ENCODE data around the gene FHOD1. TPM values are rescaled to one million over a fixed set of nuclear protein-coding genes. Genes with fewer than 3 reads are reported as not detected.

FHOD1 gene
- total and polyA plus RNA-seq, 9 of the 15 experiments (the other 6 are each of a cell fraction or from before 2014, with no cell fraction given): 18.7 to 126 (median 32.3) TPM

- peak; percentile 17; the same call in 1 of the 2 replicates for TF ChIP-seq JUN (IDR thresholded peaks at IDR 0.05; ENCODE audit: borderline replicate concordance, low read depth, low read length)
- TF ChIP-seq JUN (CRISPR knock-in tag; IDR thresholded peaks at IDR 0.05; ENCODE audit: borderline replicate concordance): no peak
- TF ChIP-seq SIN3A (IDR thresholded peaks at IDR 0.05; ENCODE audit: borderline replicate concordance in 2 of 2, control insufficient read depth in 1 of 2, low read depth in 2 of 2, low read length in 2 of 2): peak in 1 of 2 experiments; percentile 73; a peak in 1 of 4 replicates
- no peak for TF ChIP-seq SMAD2 (IDR thresholded peaks at IDR 0.05; ENCODE audit: low read depth, low read length)
- peak in 2 of 3 experiments; percentile 73 to 74 for TF ChIP-seq YY1 (IDR thresholded peaks at IDR 0.05; ENCODE audit: borderline replicate concordance in 1 of 3, control insufficient read depth in 1 of 3, extremely low read depth in 1 of 3, insufficient read depth in 3 of 3, insufficient read length in 1 of 3, insufficient replicate concordance in 2 of 3, low read depth in 1 of 3, low read length in 2 of 3)
- peak; percentile 62 for TF ChIP-seq CTBP1 (IDR thresholded peaks at IDR 0.05; ENCODE audit: borderline replicate concordance)
- TF ChIP-seq, protein P1, sequence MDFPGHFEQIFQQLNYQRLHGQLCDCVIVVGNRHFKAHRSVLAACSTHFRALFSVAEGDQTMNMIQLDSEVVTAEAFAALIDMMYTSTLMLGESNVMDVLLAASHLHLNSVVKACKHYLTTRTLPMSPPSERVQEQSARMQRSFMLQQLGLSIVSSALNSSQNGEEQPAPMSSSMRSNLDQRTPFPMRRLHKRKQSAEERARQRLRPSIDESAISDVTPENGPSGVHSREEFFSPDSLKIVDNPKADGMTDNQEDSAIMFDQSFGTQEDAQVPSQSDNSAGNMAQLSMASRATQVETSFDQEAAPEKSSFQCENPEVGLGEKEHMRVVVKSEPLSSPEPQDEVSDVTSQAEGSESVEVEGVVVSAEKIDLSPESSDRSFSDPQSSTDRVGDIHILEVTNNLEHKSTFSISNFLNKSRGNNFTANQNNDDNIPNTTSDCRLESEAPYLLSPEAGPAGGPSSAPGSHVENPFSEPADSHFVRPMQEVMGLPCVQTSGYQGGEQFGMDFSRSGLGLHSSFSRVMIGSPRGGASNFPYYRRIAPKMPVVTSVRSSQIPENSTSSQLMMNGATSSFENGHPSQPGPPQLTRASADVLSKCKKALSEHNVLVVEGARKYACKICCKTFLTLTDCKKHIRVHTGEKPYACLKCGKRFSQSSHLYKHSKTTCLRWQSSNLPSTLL (IDR thresholded peaks at IDR 0.05): no peak
- TF ChIP-seq SMC3 (conservative IDR thresholded peaks at IDR 0.05; ENCODE audit: insufficient read depth, low read depth, low read length): peak; percentile 75
- TF ChIP-seq ZNF785 (CRISPR knock-in tag; IDR thresholded peaks at IDR 0.05): no peak
- TF ChIP-seq GTF2B (IDR thresholded peaks at IDR 0.05; ENCODE audit: extremely low read depth, insufficient read length): no peak
- TF ChIP-seq, protein P2, sequence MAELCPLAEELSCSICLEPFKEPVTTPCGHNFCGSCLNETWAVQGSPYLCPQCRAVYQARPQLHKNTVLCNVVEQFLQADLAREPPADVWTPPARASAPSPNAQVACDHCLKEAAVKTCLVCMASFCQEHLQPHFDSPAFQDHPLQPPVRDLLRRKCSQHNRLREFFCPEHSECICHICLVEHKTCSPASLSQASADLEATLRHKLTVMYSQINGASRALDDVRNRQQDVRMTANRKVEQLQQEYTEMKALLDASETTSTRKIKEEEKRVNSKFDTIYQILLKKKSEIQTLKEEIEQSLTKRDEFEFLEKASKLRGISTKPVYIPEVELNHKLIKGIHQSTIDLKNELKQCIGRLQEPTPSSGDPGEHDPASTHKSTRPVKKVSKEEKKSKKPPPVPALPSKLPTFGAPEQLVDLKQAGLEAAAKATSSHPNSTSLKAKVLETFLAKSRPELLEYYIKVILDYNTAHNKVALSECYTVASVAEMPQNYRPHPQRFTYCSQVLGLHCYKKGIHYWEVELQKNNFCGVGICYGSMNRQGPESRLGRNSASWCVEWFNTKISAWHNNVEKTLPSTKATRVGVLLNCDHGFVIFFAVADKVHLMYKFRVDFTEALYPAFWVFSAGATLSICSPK (IDR thresholded peaks at IDR 0.05; ENCODE audit: borderline replicate concordance): no peak
- TF ChIP-seq SAFB (IDR thresholded peaks at IDR 0.05; ENCODE audit: borderline replicate concordance, low read depth, low read length): peak; percentile 86
- peak; percentile 91 for TF ChIP-seq GATAD2B (IDR thresholded peaks at IDR 0.05; ENCODE audit: borderline replicate concordance)
- peak; percentile 69 for TF ChIP-seq POLR2A (conservative IDR thresholded peaks at IDR 0.05)
- TF ChIP-seq ELF2 (CRISPR knock-in tag; IDR thresholded peaks at IDR 0.05): peak; percentile 42; the same call in 1 of the 2 replicates
- TF ChIP-seq KLF1 (tag; IDR thresholded peaks at IDR 0.05): 0 out of 2 replicates have a peak, but pooled peaks have one; percentile 60
- TF ChIP-seq, protein P3, sequence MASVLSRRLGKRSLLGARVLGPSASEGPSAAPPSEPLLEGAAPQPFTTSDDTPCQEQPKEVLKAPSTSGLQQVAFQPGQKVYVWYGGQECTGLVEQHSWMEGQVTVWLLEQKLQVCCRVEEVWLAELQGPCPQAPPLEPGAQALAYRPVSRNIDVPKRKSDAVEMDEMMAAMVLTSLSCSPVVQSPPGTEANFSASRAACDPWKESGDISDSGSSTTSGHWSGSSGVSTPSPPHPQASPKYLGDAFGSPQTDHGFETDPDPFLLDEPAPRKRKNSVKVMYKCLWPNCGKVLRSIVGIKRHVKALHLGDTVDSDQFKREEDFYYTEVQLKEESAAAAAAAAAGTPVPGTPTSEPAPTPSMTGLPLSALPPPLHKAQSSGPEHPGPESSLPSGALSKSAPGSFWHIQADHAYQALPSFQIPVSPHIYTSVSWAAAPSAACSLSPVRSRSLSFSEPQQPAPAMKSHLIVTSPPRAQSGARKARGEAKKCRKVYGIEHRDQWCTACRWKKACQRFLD (CRISPR knock-in tag; IDR thresholded peaks at IDR 0.05): peak; percentile 51; the same call in 1 of the 2 replicates
- peak in 1 of 2 experiments; percentile 93; a peak in 2 of 4 replicates for TF ChIP-seq MAZ (CRISPR knock-in tag; conservative IDR thresholded peaks at IDR 0.05 in 1 of 2, IDR thresholded peaks at IDR 0.05 in 1 of 2)
- peak; percentile 86; the same call in 1 of the 2 replicates for TF ChIP-seq NR4A1 (CRISPR knock-in tag; IDR thresholded peaks at IDR 0.05)
- peak; percentile 77 for TF ChIP-seq NR4A1 (tag; IDR thresholded peaks at IDR 0.05)
Observed at GRCh38 chr16:67279296-67280089, 32.2 kb upstream of the FHOD1 start, which contains the start of gene PLEKHG4 (continued).

Measured in K562 (cell line).